Stimulated activated CD4-positive, alpha-beta T cell treated with anti-CD3 and anti-CD28 coated beads, Interleukin-4, amount 100 ng/mL, for 24 hours (primary cell): Measurements from ENCODE around the gene TMED4.
"Not testable (repeated sequence)": the region's sequence is repeated elsewhere in the genome, so short reads cannot be mapped to it uniquely, and the experiment has no call there.

Experiments
- DNase-seq: peaks from one replicate; pipeline ENCODE4 v3.0.0-alpha.2; 2020

TMED4 gene

GRCh38 chr7:44607141-44608068 is 25.4 kb upstream of the TMED4 start:
- DNase-seq = no peak

GRCh38 chr7:44606341-44607140 is 24.5 kb upstream of the TMED4 start, which contains the start of gene OGDH:
Gene OGDH, plus strand, starts transcription at chr7:44606627. Its CDS starts 17,717 bp downstream, at chr7:44624344.
- peak; percentile 99 for DNase-seq

GRCh38 chr7:44604941-44605340 is 22.9 kb upstream of the TMED4 start:
- no peak for DNase-seq

- DNase-seq = no peak
These were observed 21.2 kb upstream of the TMED4 start for GRCh38 chr7:44603193-44603592.

GRCh38 chr7:44602576-44602910 is 20.5 kb upstream of the TMED4 start:
- DNase-seq = no peak

- DNase-seq = no peak
These were observed 17.2 kb upstream of the TMED4 start for GRCh38 chr7:44599222-44599621.

GRCh38 chr7:44597181-44597580 is 15.2 kb upstream of the TMED4 start:
- DNase-seq = not testable (repeated sequence)

- no peak for DNase-seq
These were observed 14.1 kb upstream of the TMED4 start for GRCh38 chr7:44595934-44596635.

GRCh38 chr7:44590910-44591309 is 8.9 kb upstream of the TMED4 start:
- DNase-seq = no peak

GRCh38 chr7:44587843-44588711 is 6.0 kb upstream of the TMED4 start:
- DNase-seq = peak; percentile 71

GRCh38 chr7:44583146-44583865 is 1.3 kb upstream of the TMED4 start:
- no peak for DNase-seq

GRCh38 chr7:44580945-44581878 is 819 bp downstream of the TMED4 start:
- DNase-seq = peak; percentile 50

- no peak for DNase-seq
These were observed 5.8 kb downstream of the TMED4 start for GRCh38 chr7:44576228-44576627.

GRCh38 chr7:44575054-44575453 is 7.0 kb downstream of the TMED4 start:
- no peak for DNase-seq

GRCh38 chr7:44574287-44574872 is 7.7 kb downstream of the TMED4 start:
- DNase-seq = no peak

GRCh38 chr7:44573464-44574286 is 8.4 kb downstream of the TMED4 start, which contains the start of gene DDX56:
Gene DDX56, minus strand, starts transcription at chr7:44573908. Its CDS starts 13 bp downstream, at chr7:44573895.
- DNase-seq = peak; percentile 96

- no peak for DNase-seq
These were observed 9.3 kb downstream of the TMED4 start for GRCh38 chr7:44572771-44573170.

- DNase-seq = no peak
These were observed 12.1 kb downstream of the TMED4 start for GRCh38 chr7:44569959-44570358.
